ENCODE results near the gene ZKSCAN3. TPM values are rescaled to one million over a fixed set of nuclear protein-coding genes. Genes with fewer than 3 reads are reported as not detected.
"Not testable (repeated sequence)": the region's sequence is repeated elsewhere in the genome, so short reads cannot be mapped to it uniquely, and the experiment has no call there.

The ZKSCAN3 gene
- total RNA-seq, 1 donor from 2014 or later, result 4.4 TPM

DNA sequence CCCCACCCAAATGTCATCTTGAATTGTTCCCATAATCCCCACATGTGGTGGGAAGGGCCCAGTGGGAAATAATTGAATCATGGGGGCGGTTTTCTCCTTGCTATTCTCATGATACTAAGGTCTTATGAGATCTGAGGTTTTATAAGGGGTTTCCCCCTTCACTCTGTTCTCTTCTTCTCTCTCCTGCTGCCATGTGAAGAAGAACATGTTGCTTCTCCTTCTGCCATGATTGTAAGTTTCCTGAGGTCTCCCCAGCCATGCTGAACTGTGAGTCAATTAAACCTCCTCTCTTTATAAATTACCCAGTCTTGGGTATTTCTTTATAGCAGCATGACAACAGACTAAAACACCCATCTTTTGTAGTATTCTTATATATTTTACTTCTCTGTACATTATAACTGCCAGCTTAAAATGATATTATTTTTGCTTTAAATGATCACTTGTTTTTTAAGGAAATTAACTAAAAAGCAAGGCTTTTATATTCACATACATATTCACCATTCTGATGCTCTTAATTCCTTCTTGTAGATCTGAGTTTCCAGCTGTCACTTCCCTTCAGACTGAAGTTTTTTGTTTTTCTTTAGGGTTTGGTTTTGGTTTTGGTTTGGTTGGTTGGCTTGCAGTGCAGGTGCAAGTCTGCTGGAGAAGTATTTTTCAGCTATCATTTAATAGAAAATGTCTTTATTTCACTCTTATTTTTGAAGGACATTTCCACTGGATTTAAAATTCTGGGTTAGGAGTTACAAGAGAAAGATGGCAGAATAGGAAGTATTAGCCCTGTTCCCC, 9.2 kb upstream of the ZKSCAN3 start:
- no peak for DNase-seq (ENCODE audit: low read depth)

DNA sequence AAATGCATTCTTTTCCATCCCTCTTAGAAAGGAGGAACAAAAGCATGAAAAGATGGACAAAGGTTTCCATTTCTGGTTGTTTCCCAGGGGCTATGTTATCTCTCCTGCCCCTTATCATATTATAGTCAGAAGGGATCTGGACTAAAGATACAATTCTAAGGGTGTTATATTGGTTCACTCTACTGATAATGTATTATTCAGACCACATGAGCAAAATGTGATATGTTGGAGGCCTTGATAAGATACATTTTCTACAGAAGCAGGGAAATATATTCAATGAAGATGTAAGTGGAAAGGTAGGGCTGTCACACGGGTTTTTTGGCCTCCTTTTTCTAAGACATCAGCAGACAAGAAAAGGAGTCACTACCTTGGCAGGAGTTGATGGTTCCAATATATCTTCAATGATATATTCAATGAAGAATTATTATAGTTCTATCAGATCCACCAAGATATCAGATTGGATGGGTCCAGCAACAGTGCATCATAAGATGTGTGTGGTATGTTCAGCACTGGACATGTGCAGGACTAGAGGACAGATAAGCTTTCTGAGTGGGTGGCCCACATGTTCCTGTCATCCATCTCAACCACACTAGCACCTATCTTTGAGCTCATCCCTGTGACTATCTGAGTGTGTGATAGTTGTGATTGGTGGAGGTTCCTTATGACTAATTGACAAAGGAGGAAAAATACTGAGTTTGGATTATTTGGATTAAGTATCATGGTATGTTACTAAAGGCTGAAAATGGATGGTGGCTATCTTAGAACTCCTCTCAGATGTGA, 5.7 kb upstream of the ZKSCAN3 start:
- DNase-seq (ENCODE audit: low read depth), result no peak

DNA sequence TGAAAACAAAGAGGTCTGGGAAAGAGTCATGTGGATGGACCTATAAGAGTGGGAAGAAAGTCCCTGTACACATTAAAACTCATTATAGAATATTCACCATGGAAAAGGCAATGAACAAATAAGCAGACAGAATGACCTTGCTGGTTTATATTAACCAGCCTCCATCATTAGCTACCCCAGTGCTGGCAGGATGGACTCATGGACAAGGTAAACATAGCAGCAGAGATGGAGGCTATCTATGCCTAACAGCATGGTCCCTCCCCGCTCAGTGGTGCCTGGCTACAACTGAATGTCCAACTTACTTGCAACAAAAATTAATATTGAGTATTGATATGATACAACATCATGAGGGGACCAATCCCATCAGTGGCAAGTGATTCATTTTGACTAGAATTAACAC, 4.5 kb upstream of the ZKSCAN3 start:
- no peak for DNase-seq (ENCODE audit: low read depth)

DNA sequence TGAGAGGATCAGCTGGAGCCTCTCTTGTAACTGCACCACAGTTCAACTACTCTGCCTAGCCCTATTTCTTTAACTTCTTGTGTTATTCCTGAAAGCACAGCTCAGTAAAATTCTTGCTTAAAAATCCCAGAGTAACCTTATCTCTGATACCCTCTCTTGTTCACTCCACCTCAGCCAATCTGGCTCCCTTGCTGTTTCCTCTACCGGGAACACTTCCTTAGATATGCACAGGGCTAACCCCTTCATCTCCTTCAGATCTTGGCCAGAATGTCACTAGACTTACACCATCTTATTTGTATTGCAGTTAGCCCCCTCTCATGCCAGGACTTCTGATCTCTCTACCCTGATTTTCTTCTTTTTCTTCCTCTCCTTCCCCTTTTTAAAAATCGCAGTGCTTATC, 2.6 kb upstream of the ZKSCAN3 start:
- no peak for DNase-seq (ENCODE audit: low read depth)

DNA sequence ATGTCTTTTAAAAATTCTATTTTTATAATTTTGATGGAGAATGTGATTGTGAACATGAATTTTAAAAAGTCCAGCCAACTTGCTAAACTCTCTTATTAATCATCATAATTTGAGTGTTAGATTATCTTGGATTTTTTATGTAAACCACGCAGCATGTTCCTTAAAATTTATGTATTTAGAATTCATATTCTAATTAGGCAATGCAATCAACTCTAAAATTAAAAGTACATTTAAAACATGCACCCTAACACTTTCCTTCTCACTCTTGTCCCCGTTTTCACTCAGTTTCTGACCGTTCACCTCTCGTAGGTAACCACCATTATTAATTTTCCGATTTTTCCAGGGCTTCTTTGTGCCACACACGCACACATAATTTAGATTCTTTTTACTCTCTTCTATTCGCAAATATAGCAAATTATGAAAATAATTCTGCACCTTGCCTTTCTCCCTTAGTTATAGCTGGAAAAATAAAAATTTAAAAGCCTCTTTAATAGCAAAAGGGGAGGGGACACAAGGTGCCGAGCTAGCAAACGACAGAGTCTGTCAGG, 329 bp upstream of the ZKSCAN3 start:
- DNase-seq (ENCODE audit: low read depth), result no peak

DNA sequence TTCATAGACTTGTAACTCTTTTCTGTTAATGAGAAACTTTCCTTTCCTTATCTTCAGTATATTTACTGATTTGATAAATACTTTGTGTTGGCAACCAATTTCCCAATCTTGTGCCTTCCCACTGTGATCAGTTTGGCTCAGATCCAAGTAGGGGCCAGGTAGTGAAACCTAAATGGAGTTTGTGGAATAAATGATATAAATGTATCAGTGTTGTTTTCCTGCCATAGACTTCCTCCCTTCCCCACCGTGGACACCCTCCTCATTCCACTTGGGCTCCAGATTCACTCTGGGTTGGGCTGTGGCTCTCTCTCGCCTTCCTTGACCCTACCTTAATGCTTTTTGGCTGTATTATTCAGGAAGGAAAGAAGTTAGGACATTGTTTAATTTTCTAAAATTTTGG, 1.3 kb downstream of the ZKSCAN3 start:
- no peak for DNase-seq (ENCODE audit: low read depth)

DNA sequence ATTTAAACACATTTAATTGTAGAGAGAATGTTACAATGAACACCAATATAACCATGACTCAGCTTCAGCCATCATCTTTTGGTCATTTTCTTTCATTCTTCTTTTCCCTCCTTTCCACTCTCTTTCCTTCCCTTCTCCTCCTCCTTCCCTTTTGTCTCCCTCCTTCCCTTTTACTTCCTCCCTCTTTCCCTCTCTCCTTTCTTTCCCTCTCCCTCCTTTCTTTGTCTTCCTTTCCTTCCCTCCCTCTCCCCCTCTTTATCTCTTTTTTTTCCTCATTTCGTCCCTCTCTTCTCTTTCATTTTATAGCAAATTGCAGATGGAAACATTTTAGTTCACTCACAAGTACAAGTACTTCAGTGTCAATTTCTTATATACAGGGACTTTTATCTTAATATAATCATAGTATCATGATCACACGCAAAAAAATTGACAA, 1.8 kb downstream of the ZKSCAN3 start:
- no peak for DNase-seq (ENCODE audit: low read depth)

DNA sequence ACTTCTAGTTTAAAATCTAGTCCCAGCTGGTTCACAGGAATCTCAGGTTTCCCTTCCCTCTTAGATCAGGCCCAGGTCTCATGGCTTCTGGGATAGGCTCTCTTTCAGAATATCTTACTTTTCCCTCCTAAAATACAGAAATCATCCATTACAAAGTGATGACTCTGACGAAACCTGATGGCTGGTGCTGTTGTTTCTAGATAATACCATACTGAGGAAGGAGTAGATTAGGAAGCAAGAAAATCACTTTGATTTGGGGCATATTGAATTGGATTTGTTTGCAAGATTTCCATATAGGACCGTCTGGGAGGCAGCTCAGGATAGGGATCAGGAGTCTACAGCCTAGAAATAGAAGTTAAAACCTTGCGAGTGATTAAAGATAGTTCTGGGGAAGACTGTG, 3.6 kb downstream of the ZKSCAN3 start:
- DNase-seq (ENCODE audit: low read depth), result peak; percentile 41

DNA sequence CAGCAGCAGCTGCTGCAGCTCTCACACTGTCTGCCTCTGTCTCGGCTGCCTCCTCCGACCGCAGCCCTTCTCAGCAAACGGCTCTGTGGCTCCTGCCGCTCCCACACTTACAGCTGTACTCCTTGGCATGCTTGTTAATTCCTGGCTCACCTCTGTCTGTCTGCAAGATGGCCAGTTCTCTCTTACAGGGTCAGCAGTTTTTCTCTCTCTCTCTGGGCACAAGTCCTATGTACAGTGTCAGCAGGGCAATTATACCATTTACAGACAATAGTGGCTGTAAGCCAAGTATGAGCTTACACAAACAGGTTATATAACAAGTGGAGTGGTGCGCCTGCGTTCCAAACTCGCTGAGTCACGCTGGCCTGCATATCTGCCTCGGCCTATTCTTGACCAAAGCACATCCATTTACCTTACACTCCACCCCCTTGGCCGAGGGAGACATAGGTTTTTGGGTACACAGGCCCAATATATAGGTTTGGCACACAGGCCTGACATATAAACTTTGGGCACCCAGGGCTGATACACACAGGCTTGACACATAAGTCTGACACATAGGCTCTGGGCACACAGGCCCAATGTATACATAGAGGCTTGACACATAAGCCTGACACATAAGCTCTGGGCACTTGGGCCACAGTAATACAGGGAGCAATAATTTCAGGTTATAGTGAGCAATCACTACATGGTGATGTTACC, 4.4 kb downstream of the ZKSCAN3 start:
- DNase-seq (ENCODE audit: low read depth), result peak; percentile 80

DNA sequence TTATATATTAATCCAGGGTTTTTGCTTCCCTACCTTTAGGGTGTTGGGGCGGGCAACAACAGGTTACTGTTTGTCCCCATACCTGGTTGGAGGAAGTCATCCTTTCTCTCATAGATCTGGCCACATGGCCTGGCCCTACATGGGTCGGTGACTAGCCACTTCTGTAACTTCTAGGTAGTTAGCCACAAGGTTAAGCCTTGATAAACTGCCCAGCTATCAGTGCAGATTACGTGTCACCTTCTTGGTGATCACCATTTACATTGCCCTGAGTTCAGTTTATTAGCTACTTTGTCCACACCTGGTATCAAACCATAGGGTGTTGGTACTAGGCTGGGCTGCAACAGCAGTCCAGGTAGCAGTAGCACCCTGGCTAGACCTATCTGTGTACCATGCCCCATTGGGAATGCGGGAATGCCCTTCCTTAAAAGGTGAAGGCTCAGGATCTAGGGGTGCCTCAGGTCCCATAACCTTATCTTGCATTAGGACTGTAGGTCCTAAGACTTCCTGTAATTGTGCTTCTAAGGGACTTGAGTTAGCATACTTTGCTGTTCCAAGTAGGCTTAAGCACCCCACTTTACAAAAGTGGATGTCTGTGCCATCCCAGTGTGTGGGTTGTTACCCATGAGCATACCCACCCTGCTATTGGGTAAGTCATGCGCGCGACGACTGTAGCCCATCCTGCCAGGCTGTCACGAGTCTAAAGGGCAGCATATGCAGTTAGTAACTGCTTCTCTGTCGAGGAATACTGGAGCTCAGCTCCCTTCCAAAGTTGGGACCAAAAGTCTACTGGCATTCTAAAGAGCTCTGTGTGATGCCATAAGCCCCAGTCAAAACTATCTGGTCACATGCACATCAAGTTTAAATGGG, 5.2 kb downstream of the ZKSCAN3 start:
- no peak for DNase-seq (ENCODE audit: low read depth)

DNA sequence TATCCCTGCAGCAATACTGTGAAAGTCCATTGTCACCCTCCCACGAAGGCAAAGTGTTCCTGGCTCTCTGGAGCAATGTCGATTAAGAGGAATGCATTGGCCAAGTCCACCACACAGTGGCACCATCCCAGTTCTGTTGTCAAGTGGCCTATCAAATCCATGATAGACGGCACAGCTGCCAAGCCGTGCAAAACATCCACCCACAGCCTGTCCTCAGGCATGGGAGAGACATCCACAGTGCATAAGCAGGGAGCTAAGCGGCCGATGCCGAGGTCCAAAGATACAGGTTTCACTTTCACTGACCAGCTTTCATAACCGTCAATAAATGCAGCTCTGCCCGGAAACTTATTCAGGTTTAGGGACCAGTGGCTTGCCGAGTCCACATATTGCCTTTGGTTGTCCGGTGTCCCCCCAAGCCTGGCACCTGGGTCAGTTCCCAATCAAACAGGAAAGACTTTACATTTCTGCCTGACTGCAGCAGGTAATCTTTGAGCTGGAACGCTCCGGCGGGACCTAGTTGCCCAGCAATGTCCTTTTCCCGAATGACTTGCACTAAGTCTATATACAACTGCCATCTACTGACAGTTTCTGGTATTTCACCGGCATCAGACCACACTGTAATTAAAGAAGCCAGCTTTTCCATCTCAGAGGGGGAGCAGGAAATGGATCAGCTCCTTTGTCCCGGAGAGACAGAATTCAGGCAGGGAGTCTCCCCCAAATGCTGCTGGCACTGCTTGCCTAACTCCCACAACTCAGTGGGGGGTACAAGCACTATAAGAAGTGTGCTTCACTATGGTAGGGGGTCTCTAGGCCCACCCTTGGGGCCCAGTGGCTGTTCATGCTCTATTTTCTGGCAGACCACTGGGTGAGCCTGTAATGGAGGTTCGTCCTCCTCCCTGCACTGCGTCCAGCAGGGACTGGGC, 6.3 kb downstream of the ZKSCAN3 start:
- DNase-seq (ENCODE audit: low read depth), result peak; percentile 92

DNA sequence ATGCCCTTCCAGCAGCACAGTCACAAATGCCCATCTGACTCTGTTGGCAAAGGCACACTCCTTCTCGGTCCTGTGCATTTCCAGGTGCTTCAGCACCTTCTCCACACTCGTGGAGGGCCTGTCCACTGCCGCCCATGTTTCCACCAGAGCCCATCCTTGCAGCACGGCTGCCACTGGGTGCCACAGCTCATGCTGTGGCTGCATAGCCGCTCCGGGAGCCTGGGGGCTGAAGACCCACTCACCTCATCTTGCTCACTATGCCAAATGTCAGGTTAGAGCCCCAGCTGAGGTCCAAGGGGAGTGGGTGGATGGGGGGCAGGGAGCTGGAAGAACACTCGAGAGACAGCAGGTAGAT, 6.9 kb downstream of the ZKSCAN3 start:
- DNase-seq (ENCODE audit: low read depth), result no peak

DNA sequence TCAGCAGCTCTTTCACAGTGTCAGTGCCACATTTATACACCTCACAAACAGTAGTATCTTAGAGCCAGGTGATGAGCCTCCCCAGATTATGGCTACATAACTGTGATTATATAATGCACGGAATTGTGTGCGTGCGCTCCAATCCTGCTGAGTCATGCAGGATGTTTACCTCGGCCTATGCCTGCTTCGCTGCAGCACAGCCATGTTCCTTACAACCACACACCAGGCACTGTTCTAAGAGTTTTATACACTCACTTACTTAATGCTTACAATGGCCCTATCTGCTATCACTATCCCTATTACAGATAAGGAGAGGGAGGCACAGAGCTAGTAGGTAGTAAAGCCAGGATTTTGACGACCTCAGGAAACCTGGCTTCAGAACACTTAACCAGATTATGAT, 7.3 kb downstream of the ZKSCAN3 start:
- DNase-seq (ENCODE audit: low read depth), result no peak

DNA sequence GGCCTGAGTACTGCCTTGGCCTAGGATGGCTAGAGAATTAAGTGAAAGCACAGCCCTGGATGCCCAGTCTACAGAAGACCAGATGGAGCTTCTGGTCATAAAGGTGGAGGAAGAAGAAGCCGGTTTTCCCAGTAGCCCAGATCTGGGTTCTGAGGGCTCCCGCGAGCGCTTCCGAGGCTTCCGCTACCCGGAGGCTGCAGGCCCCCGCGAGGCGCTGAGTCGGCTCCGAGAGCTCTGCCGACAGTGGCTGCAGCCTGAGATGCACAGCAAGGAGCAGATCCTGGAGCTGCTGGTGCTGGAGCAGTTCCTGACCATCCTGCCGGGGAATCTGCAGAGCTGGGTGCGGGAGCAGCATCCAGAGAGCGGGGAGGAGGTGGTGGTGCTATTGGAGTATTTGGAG, 9.8 kb downstream of the ZKSCAN3 start:
- not testable (repeated sequence) for DNase-seq (ENCODE audit: low read depth)

DNA sequence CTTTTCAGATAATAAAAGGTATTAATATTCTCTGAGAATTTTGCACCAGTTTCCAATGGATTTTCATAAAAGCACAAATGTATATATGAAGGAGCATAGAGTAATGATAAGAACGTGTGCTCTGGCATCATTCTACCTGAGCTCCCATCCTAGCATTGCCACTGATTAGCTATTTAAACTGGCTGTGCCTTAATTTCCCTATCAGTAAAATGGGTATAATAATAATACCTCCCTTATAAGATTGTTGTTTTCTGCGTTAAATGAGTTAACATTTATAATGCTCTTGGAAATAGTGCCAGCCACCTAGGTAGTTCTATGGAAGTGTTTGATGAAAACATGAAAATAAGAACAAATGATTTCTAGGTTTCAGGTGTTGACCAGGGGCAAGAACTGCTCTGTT, 11.2 kb downstream of the ZKSCAN3 start:
- no peak for DNase-seq (ENCODE audit: low read depth)

DNA sequence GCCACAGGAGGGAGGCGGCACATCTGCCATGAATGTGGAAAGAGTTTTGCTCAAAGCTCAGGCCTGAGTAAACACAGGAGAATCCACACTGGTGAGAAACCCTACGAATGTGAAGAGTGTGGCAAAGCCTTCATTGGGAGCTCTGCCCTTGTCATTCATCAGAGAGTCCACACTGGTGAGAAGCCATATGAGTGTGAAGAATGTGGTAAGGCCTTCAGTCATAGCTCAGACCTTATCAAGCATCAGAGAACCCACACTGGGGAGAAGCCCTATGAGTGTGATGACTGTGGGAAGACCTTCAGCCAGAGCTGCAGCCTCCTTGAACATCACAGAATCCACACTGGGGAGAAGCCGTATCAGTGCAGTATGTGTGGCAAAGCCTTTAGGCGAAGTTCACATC, 15.8 kb downstream of the ZKSCAN3 start:
- not testable (repeated sequence) for DNase-seq (ENCODE audit: low read depth)

DNA sequence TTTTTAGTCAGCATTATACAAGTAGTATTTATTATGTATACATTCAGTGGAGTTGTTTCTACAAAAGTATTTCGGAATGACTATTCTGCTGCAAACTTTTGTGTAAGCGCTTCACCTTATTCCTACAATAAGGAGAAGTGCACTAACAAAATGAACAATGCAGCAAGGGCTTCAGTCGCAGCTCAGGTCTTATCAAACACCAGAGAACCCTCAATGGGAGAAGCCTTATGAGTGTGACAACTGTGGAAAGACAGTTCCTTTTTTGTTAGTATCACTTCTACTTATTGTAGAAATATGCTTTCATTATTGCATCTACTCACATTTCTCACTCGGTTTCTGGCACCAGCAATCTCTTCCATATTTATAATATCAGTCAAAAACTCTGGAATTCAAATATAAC, 18.8 kb downstream of the ZKSCAN3 start:
- no peak for DNase-seq (ENCODE audit: low read depth)

DNA sequence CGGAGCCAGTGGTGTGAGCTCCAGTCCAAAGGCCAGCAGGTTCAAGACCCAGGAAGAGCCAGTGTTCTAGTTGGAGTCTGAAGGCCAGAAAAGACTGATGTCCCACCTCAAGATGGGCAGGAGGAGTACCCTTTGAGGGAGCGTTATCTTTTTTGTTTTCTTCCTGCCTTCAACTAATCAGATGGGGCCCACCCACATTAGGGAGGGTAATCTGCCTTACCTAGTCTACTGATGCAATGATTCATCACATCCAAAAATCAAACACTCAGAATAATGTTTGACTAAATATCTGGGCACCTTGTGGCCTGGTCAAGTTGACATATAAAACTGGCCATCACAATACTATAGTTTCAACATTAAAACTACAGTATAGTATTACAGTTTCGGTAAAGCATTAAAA, 19.7 kb downstream of the ZKSCAN3 start:
- no peak for DNase-seq (ENCODE audit: low read depth)

DNA sequence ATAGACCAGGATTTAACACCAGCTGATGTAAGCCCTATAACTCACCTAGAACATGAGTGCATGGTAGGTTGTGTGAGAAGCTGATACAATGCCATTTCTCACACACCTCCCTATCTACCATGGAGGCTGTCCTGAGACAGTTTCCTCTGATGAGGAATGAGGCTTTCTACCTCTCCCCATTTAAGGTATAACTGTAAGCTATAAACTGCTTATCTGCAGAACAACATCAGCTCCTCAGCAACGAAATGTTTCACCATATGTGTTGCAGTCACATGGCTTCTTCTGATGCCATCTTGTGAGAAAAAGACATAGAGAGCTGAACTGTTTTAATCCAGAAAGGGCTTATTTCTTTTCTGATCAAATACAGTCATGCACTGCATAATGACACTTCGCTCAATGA, 20.7 kb downstream of the ZKSCAN3 start:
- no peak for DNase-seq (ENCODE audit: low read depth)

DNA sequence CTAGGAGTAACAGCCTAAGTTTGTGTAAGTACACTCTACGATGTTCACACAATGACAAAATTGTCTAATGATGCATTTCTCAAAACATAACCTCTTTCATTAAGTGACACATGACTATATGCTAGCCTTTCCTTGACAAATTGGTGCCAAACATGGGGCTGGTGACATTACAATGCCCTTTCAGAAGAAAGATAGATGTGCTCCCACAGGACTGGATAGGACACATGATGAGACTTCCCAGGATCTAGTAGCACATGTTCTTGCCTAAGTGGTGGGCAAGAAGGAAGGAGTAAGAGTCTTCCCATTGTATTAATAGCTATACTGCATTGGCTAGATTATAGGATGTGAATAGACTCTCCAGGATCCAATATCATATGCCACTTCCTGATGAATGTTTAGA, 21.5 kb downstream of the ZKSCAN3 start:
- DNase-seq (ENCODE audit: low read depth), result no peak
